Measurements from ENCODE around the gene CPEB4. TPM values are rescaled to one million over a fixed set of nuclear protein-coding genes. Genes with fewer than 3 reads are reported as not detected.

Gene CPEB4
- total RNA-seq, 1 experiment from 2014 or later = 8.7 TPM

- Histone ChIP-seq H2BK120ac (ENCODE audit: low read depth, low read length, poor library complexity, severe bottlenecking) (no peak overlapping the region), H3K4me2 (ENCODE audit: insufficient read depth, insufficient read length, low read length) (no peak overlapping the region), H3K9ac (ENCODE audit: extremely low read depth, insufficient read length, low read length) (no peak overlapping the region), H3K79me2 (ENCODE audit: insufficient read depth, low read length) (no peaks in the 10 kb centered on the region), H3K27ac (ENCODE audit: insufficient read length, low read depth, low read length) (no peak overlapping the region), H4K91ac (ENCODE audit: insufficient read length, low read depth, low read length) (no peak overlapping the region), H2BK5ac (ENCODE audit: insufficient read length, low read length) (no peak overlapping the region), H3K14ac (ENCODE audit: insufficient read depth, low read length) (no peak overlapping the region), H3T11ph (ENCODE audit: low read length) (no peak overlapping the region), H4K8ac (replicated peaks; ENCODE audit: insufficient read length, low read depth, low read length) (no peak overlapping the region), H3K18ac (ENCODE audit: insufficient read length, low read depth, low read length) (no peak overlapping the region), H3K79me1 (ENCODE audit: insufficient read depth, low read depth, low read length, poor library complexity, severe bottlenecking) (no peaks in the 10 kb centered on the region), H2AFZ (ENCODE audit: low read length) (no peak overlapping the region), H3K27me3 (ENCODE audit: insufficient read depth, low read length) (no peaks in the 10 kb centered on the region), H4K5ac (ENCODE audit: insufficient read length, low read depth, low read length) (no peak overlapping the region), H4K20me1 (ENCODE audit: control insufficient read depth, insufficient read depth, insufficient read length) (no peaks in the 10 kb centered on the region), H3K4me1 (ENCODE audit: insufficient read depth, low read length) (no peaks in the 10 kb centered on the region; the same call in 1 of the 2 replicates), H2BK15ac (ENCODE audit: low read depth, low read length) (no peak overlapping the region), H3K9me3 (ENCODE audit: control insufficient read depth, low read depth, low read length) (no peaks in the 10 kb centered on the region), H3K23me2 (ENCODE audit: insufficient read length, low read depth, low read length, poor library complexity, severe bottlenecking) (peaks cover 7% of the 10 kb centered on the region), H3K56ac (ENCODE audit: insufficient read length, low read depth, low read length) (no peak overlapping the region), H2BK20ac (ENCODE audit: low read depth, low read length, poor library complexity, severe bottlenecking) (no peak overlapping the region), H3K23ac (ENCODE audit: insufficient read length, low read depth, low read length) (no peak overlapping the region), H2BK12ac (ENCODE audit: insufficient read length, low read depth, low read length) (no peak overlapping the region), H2AK5ac (ENCODE audit: insufficient read length, low read length) (no peak overlapping the region), H3K4ac (ENCODE audit: low read depth, low read length) (no peak overlapping the region)
- no CpG with 5 or more reads among the region's 2 CpGs for WGBS (ENCODE audit: extremely low coverage, insufficient read length, low lambda C conversion rate)
- DNase-seq = no peak
- Mint-ChIP-seq H3K27ac (no peak overlapping the region), H3K4me1 (peaks cover 23 to 37% of the 10 kb centered on the region in 2 experiments), H3K9me3 (no peaks in the 10 kb centered on the region), H3K4me3 (no peak overlapping the region), H3K36me3 (ENCODE audit: insufficient read depth in 1 of 3, low read depth in 3 of 3) (no peaks in the 10 kb centered on the region), H3K27me3 (ENCODE audit: low read depth) (no peaks in the 10 kb centered on the region; the same call in 1 of the 2 replicates)
- TF ChIP-seq, protein P1, sequence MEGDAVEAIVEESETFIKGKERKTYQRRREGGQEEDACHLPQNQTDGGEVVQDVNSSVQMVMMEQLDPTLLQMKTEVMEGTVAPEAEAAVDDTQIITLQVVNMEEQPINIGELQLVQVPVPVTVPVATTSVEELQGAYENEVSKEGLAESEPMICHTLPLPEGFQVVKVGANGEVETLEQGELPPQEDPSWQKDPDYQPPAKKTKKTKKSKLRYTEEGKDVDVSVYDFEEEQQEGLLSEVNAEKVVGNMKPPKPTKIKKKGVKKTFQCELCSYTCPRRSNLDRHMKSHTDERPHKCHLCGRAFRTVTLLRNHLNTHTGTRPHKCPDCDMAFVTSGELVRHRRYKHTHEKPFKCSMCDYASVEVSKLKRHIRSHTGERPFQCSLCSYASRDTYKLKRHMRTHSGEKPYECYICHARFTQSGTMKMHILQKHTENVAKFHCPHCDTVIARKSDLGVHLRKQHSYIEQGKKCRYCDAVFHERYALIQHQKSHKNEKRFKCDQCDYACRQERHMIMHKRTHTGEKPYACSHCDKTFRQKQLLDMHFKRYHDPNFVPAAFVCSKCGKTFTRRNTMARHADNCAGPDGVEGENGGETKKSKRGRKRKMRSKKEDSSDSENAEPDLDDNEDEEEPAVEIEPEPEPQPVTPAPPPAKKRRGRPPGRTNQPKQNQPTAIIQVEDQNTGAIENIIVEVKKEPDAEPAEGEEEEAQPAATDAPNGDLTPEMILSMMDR (conservative IDR thresholded peaks at IDR 0.05) = no peak
Measured at GRCh38 chr5:173893192-173893561, 5.0 kb downstream of the CPEB4 start.

Measured in H9 (cell line).